Measurements from ENCODE around the gene DYNLT2. TPM values are rescaled to one million over a fixed set of nuclear protein-coding genes. Genes with fewer than 3 reads are reported as not detected.

The DYNLT2 gene
- total and polyA plus RNA-seq, 2 of the 13 experiments (the other 11 are each of a cell fraction or from before 2014, with no cell fraction given): 2.1 to 4.3 TPM

DNA sequence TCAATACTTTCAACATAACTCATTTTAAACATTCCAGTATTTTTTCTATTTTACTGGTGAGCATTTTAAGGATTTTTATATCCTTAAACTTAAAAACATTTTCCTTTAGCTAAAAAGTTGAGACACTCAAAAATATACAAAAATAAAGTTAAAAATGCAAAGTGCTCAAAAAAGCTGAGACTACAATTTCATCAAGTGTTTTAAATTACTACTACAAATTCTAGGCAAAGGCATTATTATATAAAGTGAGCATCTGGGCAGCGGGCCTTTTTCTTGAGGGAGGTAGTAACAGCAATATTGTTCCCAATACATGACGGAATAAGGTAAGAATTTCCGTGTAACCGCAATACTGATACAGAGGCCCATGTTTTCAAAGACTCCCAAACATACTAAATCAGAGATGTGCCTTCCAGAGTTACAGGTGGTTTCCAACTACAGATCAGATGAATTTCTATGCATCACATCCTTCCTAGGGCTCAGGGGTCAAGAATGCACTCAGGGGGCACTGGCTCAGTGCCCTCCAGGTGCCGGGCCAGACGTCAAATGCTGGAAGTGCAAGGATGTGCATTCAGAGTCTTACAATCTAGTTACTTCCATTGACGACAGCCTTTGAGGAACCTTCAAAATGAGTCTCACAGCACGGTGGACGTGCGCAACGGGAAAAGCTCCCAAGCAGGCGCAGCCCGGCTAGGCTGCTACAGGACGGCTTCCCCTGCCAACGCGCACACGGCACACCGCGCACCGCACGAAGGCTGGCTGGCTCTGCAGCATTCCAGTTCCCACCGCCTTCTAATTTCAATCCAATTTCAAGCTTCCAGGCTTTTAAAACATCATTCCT is 28.8 kb downstream of the DYNLT2 start (continued):
- TF ChIP-seq SMAD1 (CRISPR knock-in tag; IDR thresholded peaks at IDR 0.05; ENCODE audit: borderline replicate concordance, low read depth) (0 out of 2 replicates have a peak, but pooled peaks have one; percentile 90), ATF7-NPFF (CRISPR knock-in tag; IDR thresholded peaks at IDR 0.05; ENCODE audit: low read depth) (no peak), DPF2 (CRISPR knock-in tag; IDR thresholded peaks at IDR 0.05; ENCODE audit: borderline replicate concordance, low read depth) (no peak), NFE2L1 (CRISPR knock-in tag; IDR thresholded peaks at IDR 0.05; ENCODE audit: borderline replicate concordance) (0 out of 2 replicates have a peak, but pooled peaks have one; percentile 28), EHMT2 (IDR thresholded peaks at IDR 0.05; ENCODE audit: borderline replicate concordance, low read depth, low read length) (no peak), IKZF4 (CRISPR knock-in tag; IDR thresholded peaks at IDR 0.05; ENCODE audit: borderline replicate concordance, low read depth, not compliant biosample characterization) (no peak), SATB2 (CRISPR knock-in tag; IDR thresholded peaks at IDR 0.05) (no peak), MBNL3 (CRISPR knock-in tag; conservative IDR thresholded peaks at IDR 0.05) (no peak), ZNF343 (CRISPR knock-in tag; IDR thresholded peaks at IDR 0.05) (no peak), ZNF224 (CRISPR knock-in tag; IDR thresholded peaks at IDR 0.05) (peak; percentile 56; the same call in 1 of the 2 replicates)
- TF ChIP-seq, protein P1, sequence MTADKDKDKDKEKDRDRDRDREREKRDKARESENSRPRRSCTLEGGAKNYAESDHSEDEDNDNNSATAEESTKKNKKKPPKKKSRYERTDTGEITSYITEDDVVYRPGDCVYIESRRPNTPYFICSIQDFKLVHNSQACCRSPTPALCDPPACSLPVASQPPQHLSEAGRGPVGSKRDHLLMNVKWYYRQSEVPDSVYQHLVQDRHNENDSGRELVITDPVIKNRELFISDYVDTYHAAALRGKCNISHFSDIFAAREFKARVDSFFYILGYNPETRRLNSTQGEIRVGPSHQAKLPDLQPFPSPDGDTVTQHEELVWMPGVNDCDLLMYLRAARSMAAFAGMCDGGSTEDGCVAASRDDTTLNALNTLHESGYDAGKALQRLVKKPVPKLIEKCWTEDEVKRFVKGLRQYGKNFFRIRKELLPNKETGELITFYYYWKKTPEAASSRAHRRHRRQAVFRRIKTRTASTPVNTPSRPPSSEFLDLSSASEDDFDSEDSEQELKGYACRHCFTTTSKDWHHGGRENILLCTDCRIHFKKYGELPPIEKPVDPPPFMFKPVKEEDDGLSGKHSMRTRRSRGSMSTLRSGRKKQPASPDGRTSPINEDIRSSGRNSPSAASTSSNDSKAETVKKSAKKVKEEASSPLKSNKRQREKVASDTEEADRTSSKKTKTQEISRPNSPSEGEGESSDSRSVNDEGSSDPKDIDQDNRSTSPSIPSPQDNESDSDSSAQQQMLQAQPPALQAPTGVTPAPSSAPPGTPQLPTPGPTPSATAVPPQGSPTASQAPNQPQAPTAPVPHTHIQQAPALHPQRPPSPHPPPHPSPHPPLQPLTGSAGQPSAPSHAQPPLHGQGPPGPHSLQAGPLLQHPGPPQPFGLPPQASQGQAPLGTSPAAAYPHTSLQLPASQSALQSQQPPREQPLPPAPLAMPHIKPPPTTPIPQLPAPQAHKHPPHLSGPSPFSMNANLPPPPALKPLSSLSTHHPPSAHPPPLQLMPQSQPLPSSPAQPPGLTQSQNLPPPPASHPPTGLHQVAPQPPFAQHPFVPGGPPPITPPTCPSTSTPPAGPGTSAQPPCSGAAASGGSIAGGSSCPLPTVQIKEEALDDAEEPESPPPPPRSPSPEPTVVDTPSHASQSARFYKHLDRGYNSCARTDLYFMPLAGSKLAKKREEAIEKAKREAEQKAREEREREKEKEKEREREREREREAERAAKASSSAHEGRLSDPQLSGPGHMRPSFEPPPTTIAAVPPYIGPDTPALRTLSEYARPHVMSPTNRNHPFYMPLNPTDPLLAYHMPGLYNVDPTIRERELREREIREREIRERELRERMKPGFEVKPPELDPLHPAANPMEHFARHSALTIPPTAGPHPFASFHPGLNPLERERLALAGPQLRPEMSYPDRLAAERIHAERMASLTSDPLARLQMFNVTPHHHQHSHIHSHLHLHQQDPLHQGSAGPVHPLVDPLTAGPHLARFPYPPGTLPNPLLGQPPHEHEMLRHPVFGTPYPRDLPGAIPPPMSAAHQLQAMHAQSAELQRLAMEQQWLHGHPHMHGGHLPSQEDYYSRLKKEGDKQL (CRISPR knock-in tag; IDR thresholded peaks at IDR 0.05; ENCODE audit: low read depth): no peak
- TF ChIP-seq, protein P2, sequence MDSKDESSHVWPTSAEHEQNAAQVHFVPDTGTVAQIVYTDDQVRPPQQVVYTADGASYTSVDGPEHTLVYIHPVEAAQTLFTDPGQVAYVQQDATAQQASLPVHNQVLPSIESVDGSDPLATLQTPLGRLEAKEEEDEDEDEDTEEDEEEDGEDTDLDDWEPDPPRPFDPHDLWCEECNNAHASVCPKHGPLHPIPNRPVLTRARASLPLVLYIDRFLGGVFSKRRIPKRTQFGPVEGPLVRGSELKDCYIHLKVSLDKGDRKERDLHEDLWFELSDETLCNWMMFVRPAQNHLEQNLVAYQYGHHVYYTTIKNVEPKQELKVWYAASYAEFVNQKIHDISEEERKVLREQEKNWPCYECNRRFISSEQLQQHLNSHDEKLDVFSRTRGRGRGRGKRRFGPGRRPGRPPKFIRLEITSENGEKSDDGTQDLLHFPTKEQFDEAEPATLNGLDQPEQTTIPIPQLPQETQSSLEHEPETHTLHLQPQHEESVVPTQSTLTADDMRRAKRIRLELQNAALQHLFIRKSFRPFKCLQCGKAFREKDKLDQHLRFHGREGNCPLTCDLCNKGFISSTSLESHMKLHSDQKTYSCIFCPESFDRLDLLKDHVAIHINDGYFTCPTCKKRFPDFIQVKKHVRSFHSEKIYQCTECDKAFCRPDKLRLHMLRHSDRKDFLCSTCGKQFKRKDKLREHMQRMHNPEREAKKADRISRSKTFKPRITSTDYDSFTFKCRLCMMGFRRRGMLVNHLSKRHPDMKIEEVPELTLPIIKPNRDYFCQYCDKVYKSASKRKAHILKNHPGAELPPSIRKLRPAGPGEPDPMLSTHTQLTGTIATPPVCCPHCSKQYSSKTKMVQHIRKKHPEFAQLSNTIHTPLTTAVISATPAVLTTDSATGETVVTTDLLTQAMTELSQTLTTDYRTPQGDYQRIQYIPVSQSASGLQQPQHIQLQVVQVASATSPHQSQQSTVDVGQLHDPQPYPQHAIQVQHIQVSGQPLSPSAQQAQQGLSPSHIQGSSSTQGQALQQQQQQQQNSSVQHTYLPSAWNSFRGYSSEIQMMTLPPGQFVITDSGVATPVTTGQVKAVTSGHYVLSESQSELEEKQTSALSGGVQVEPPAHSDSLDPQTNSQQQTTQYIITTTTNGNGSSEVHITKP (CRISPR knock-in tag; IDR thresholded peaks at IDR 0.05; ENCODE audit: low read depth): no peak
- TF ChIP-seq, protein P3, sequence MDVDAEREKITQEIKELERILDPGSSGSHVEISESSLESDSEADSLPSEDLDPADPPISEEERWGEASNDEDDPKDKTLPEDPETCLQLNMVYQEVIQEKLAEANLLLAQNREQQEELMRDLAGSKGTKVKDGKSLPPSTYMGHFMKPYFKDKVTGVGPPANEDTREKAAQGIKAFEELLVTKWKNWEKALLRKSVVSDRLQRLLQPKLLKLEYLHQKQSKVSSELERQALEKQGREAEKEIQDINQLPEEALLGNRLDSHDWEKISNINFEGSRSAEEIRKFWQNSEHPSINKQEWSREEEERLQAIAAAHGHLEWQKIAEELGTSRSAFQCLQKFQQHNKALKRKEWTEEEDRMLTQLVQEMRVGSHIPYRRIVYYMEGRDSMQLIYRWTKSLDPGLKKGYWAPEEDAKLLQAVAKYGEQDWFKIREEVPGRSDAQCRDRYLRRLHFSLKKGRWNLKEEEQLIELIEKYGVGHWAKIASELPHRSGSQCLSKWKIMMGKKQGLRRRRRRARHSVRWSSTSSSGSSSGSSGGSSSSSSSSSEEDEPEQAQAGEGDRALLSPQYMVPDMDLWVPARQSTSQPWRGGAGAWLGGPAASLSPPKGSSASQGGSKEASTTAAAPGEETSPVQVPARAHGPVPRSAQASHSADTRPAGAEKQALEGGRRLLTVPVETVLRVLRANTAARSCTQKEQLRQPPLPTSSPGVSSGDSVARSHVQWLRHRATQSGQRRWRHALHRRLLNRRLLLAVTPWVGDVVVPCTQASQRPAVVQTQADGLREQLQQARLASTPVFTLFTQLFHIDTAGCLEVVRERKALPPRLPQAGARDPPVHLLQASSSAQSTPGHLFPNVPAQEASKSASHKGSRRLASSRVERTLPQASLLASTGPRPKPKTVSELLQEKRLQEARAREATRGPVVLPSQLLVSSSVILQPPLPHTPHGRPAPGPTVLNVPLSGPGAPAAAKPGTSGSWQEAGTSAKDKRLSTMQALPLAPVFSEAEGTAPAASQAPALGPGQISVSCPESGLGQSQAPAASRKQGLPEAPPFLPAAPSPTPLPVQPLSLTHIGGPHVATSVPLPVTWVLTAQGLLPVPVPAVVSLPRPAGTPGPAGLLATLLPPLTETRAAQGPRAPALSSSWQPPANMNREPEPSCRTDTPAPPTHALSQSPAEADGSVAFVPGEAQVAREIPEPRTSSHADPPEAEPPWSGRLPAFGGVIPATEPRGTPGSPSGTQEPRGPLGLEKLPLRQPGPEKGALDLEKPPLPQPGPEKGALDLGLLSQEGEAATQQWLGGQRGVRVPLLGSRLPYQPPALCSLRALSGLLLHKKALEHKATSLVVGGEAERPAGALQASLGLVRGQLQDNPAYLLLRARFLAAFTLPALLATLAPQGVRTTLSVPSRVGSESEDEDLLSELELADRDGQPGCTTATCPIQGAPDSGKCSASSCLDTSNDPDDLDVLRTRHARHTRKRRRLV (CRISPR knock-in tag; IDR thresholded peaks at IDR 0.05): 0 out of 2 replicates have a peak, but pooled peaks have one; percentile 67

All from HepG2 (cell line).